GF-D8 (cell line): ENCODE results near the gene SEMA4C.
"Not testable (repeated sequence)": the region's sequence is repeated elsewhere in the genome, so short reads cannot be mapped to it uniquely, and the experiment has no call there.

Experiments
- DNase-seq: peaks from one replicate; lab custom pipeline; 2025; lab: John Stamatoyannopoulos, UW

SEMA4C gene

DNA sequence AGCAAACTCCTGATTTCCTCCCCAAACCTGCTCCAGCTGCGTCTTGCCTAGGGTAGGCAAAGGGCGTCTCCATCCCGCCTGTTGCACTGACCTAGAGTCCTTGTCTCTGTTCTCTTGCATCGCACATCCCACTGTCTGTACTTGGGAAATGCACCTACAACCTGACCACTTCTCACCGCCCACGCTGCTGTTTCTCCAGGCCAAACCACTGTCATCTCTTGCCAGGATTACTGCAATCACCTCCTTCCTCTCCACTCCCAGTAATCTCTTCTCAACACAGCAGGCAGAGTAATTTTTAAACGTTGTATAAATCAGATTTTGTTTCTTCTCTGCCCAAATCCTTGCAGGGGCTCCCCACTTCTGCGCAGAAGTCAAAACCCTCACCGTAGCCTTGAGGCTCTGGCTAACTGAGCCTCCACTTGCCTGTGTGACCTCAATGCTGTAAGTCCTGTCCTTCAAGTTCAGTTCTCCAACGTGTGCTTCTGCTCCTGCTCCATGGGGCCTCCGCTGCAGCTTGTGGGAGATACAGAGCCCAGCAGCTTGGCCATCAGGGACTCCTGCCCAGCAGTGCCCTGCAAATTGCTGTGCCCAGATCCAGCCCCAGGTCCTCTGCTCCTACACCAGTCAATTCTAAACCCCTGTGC, 27.7 kb upstream of the SEMA4C start:
- DNase-seq, result no peak

GRCh38 chr2:96895746-96896651, 26.1 kb upstream of the SEMA4C start:
- no peak for DNase-seq

DNA sequence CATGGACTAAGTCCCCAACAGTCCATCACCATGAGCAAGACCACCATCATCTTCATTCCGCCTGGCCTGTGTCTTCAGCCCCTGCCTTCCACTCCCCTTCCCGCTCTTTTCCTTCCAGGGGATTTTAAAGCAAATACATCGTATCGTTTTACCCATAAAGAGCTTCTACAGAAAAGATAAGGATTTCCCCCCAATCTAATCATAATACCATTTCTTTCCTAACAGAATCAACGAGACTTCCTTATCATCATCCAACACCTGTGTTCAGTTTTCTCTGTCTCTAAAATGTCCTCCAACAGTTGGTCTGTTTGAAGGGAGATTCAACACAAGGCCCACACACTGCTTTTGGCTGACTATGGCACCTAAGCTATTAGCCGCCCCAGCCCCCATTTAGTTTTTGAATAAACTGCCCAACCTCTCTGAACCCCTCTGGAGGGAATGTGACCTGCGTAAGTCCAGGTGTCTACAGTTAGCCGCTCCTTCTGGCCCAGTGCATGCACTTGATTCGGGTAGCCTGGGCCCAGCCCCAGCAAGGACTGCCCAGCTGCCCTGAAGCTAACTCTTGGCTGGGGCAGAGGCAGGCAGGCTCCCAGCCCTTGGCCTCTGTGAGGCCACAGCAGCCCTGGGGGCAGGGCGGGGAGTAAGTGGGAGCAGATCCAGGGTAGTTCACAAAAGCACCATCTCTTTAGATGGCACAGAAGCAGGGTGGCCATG, 25.3 kb upstream of the SEMA4C start:
- DNase-seq, result no peak

GRCh38 chr2:96894151-96894531, 24.3 kb upstream of the SEMA4C start:
- no peak for DNase-seq

DNA sequence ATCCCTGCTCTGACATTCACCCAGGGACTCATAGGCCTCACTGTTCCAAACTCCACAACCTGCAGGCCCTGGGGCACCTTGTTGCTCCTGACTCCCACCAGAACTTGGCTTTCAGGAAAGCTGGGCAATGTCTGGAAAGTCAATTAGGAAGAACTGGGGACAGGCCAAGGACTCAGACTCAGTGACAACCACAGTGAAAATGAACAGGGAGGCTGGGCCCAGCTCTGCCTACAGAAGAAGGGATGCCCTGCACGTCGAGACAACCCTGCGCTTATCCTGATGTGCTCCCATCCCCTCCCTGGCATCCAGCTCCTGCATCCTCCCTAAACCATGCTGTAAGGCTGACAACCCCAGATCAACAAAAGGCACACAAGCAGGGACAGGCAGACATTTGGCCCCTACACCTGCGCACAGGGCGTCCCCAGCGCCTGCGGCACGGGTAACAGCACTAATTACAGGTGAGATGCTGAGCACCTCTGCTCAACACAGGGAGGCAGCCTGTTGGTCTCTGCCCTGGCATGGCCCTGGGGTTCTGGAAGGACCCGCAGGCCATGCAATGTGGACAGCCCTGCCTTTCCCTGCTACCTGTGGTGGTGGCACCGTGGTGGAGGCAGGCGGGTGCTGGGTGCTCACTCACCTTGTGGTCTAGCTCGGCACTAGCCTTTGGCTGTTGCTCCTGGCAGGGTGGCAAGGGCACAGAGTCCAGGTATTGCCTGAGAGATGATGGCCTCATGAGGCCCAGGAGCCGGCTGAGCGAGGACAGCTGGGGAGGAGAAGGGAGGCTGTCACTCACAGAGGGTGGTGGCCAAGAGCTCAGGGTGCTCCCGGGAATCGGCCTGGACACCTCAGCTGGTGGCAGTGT, 23.6 kb upstream of the SEMA4C start:
- DNase-seq, result no peak

DNA sequence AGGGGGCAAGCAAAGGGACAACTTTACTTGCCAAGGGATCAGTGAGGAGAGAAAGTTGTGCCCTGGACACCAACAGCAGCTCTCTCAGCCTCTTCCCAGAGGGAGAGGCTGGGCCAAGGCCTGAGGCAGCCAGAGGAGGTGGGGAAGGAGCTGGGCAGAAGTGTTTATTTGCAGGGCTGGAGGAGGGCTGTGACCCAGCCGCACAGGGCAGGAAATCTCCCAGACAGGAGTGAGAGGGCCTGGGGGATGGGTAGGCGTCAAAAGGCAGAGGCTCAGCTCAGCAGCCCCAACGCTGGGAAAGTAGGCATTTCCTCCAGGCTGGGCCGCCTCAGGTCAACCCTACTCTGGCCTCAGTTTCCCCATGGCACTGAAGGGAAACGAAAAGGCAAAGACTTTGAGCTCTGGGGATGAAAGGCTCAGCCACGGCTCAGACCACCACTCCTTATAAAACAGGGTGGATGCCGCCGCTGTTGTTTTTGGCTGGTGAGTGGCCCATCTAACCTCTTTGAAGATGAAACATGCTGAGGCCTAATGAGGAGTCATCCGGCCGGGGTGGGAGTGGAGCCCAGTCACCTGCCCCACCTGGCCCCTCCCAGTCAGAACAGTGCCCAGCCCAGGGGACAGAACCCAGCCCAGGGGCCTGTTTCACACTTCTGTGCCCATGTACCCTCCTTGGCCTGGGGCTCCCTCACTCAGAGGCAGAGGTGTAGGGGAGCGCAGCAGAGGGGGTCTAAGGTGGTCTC, 21.9 kb upstream of the SEMA4C start:
- no peak for DNase-seq

DNA sequence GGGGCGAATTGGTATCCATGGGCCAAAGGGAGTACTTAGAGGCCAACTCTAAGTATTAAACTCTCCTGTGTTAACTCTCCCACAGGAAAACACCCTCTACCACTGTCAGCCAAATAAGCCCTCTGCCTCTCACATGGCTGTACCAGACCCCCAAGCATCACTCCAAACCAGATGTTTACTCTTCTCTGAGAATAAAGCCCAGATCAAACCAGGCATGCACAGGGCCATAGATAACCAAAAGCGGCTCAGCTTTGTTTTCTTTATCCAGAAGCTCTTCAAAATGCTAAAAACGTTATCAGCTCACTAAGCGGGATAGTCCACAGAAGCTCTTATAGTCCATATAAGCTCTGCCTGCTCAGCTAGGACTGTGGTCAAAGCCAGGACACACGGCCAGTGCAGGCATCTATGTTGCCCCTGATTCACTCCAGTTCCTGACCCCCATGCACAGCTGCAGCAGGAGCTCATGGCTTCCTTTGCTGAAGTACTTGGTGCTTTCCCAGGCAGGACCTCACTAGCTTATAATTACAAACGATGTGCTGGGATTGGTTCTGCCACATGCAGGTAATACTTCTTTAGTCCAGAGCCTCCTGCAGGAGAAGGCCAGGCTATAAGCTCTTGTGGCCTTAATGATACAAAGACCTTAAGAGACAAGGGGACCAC, 21.0 kb upstream of the SEMA4C start:
- DNase-seq, result no peak

GRCh38 chr2:96890252-96890651, 20.4 kb upstream of the SEMA4C start:
- DNase-seq, result no peak

- not testable (repeated sequence) for DNase-seq
These were observed 19.6 kb upstream of the SEMA4C start for GRCh38 chr2:96889502-96889901.

- DNase-seq, result no peak
These were observed 18.5 kb upstream of the SEMA4C start for GRCh38 chr2:96888072-96889011.

GRCh38 chr2:96887493-96888012, 17.7 kb upstream of the SEMA4C start:
- no peak for DNase-seq

DNA sequence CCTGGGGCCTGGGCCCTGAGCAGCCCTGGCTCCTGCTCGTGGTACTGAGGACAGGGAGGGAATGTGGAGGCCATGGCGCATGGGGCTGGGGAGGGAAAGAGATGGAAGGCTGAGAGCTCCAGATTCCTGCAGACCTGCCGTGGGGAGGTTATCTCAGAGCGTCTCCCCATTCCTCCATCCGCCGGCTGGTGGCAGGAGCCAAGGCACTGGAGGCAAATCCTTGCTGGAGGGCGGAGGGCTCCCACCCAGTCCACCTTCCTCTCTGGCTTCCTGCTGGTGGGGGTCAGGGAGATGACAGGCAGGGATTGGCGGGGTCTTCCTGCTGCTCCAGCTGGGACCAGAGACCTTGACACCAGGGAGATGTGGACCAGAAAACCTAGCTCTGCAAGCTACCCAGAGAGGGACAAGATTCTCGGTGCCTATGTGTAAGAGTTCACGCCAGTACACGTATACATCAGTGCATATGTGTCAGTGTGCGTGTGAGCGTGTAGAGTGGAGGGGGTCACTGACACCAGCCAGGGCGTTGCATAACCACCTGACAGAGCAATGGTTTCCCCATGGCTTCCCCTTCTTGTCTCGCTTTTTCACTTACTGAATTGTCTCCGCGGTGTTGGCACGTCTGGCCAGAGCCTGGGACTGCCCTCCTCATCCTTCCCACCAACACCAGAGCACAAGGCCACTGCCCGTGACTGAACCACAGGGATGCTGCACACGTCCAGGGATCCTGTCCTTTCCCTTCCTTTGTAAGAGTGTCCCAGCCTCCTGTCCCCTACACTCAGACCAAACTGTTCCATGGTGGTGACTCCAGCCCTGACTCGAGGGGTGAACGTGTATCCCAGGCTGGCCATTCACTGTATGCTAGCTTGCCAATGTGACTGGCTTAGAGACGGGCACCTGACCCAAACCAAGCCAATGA, 15.8 kb upstream of the SEMA4C start:
- DNase-seq, result no peak

- DNase-seq, result no peak
These were observed 14.6 kb upstream of the SEMA4C start for GRCh38 chr2:96884299-96885094.

DNA sequence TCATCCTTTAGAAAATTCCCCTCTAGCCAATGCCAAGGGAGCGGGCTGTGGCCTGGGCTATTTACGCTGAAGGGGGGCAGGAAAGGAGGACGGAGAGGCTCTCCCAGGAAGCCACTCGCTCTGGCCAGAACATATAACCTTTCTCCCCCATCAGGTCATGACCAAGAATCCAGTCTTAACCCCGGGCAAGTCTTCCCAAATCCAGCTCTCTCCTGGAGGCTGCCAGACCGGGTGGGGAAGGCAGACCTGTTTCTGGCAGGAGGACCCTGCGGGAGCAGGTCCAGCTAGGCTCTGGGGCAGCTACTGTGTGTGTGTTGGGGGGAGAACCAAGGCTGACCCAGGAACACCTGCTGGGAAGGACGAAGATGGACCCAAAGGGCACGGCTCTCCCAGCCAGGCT, 13.4 kb upstream of the SEMA4C start:
- DNase-seq, result no peak

DNA sequence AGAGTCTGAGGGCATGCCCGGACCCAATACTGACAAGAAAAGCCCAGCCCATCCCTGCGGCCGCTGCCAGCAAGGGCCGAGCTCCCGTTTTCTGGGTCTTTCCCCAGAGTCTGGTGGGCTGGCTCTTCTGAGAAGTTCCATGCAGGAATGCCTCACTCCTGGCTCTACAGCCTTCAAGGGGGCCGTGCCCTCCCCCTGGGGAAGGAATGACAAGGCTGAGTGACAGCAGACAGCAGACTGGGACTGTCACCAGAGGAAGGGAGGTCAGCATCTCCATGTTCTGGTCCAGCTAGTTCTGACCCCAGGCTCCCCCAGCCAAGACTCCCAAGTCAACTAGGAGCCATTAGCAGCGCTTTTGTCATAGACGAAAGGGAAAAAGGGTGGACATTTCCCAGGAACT, 13.0 kb upstream of the SEMA4C start:
- no peak for DNase-seq

GRCh38 chr2:96882230-96882629, 12.3 kb upstream of the SEMA4C start:
- no peak for DNase-seq
